Uterus (tissue), 2 donors: Measurements from ENCODE around the gene TMEM187.

Source experiments
- CTCF ChIP-seq, 4 experiments: fragments of 200-600 bp in 2 of 4; fragments of 450-650 bp in 2 of 4; sonication (generic) in 2 of 4; IDR thresholded peaks; one replicate each; pipeline ENCODE4 v1.5.1; 2016 to 2019; ENCODE audit warnings: antibody characterized with exemption in 4 of 4, mild to moderate bottlenecking in 2 of 4, moderate library complexity in 1 of 4
- POLR2A ChIP-seq, 2 donors: fragments of 450-650 bp; IDR thresholded peaks; one replicate each; pipeline ENCODE4 v1.6.1; 2016; ENCODE audit warnings: antibody characterized with exemption in 2 of 2, mild to moderate bottlenecking in 1 of 2, moderate library complexity in 1 of 2

DNA sequence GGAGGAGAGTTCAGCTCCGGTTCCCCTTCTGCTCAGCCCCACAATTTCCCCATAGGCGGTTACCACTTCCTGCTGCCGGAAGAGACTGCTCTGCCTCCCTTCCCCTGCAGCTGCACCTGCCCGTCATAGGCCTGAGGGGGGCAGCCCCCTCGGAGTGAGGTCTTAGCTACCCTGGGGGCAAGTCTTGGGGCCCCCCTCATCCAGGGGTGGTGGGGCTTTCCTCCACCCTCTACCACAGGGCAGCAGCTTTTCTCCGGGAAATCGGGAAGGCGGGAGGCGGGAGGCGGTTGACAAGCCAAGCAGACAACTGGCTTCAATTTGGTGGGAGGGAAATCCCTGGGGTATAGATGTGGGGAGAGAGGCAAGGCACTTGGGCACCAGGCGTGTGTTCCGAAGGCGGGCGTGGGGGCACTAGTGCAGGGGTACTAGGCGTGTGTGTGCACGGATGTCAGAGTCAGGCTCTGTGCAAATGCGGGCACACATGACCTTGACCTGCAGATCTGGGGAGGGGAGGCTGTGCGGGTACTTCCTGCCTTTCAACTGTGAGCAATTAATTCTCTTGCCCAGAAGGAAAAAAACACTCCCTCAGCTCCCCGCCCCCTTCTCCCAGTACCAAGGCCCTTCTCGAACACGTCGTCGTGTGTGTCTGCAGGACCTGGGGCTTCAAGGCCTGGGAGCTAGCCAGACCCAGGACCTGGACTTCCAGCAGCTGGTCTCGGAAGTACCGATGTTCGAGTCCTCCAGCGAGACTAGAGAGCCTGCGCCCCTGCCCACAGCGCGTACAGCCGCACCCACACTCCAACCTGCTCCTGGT lies 45.5 kb upstream of the TMEM187 start:
- TF ChIP-seq POLR2A (IDR thresholded peaks at IDR 0.05) (no peak), CTCF (IDR thresholded peaks at IDR 0.05) (no peak)
